HG03039 (cell line): Measurements from ENCODE around the gene EIF2B1.
A peak's percentile ranks its signal among the peaks of the same experiment; 100 is the strongest.

ENCODE experiments used
- ATAC-seq: cut with Tn5 transposase; IDR thresholded peaks from one replicate; pipeline ENCODE4 v1.9.1; 2021; ENCODE audit warnings: mild to moderate bottlenecking, moderate library complexity; ENCODE audit not compliant: unreplicated experiment

The EIF2B1 gene

GRCh38 chr12:123633379-123634141 lies at the start of gene EIF2B1, which contains the start of gene GTF2H3:
EIF2B1 (minus strand) TSS chr12:123633686; CDS start chr12:123633557, 129 bp downstream.
GTF2H3 (plus strand) TSS chr12:123633829; CDS start chr12:123633860, 31 bp downstream.
- peak; percentile 87 for ATAC-seq

DNA sequence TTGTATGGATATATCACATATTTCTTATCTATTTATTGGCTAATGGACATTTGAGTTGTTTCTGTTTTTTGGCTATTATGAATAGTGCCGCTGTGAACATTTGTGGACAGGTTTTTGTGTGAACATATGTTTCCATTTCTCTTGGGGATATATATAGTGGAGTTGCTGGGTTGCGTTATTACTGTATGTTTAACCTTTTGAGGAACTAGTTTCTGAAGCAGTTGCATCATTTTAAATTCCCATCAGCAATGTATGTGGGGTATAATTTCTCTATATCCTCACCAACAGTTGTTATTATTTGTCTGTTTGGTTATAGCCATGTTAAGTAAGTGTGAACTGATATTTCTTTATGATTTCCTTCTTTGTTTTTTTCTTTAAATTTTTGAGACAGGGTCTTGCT lies 48.1 kb upstream of the EIF2B1 start:
- ATAC-seq: no peak

- no peak for ATAC-seq
Measured at GRCh38 chr12:123678981-123679380, 45.5 kb upstream of the EIF2B1 start.

GRCh38 chr12:123676616-123677320 lies 43.3 kb upstream of the EIF2B1 start:
- ATAC-seq: no peak

GRCh38 chr12:123675436-123675835 lies 42.0 kb upstream of the EIF2B1 start:
- no peak for ATAC-seq

- no peak for ATAC-seq
Measured at GRCh38 chr12:123671876-123672275, 38.4 kb upstream of the EIF2B1 start.

DNA sequence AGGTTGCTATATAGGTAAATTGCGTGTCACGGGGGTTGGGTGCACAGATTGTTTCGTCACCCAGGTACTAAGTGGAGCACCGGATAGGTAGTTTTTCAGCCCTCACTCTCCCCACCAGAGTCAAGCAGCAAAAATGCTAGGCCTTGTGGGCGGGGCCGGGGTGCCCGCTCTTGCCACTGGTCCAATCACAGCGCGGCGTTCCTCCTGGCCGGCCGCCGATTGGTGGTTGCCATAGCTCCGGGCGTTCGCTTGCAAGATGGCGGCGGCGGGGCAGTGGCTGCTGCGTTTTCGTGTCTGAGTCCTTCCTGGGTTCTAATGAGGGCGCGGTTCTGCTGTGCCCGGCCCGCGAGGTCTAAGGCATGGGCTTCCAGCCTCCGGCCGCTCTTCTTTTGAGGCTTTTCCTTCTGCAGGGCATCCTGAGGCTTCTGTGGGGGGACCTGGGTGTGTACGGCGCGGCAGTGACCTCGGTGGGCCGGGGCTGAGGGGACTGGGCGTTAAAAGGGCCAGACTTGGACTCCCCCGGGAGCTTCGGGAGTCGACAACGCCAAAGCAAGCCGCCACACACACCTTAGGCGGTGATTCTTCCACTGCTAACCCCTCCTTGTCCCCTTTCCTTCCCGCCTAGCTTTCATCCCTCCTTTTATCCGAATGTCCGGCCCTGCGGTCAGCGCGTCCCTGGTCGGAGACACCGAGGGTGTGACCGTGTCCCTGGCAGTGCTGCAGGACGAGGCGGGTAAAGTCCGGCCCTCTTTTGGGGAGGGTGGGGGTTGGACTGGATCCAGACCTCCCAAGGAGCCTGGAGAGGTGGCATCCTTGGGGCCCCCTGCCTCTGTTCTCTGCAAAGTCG lies 37.6 kb upstream of the EIF2B1 start, which contains the start of gene TCTN2:
Gene TCTN2 (plus strand): TSS at position 232 of the 847 bp plus-strand sequence. CDS start 128 bp downstream, at position 360.
- ATAC-seq: peak; percentile 98

- no peak for ATAC-seq
Measured at GRCh38 chr12:123667771-123668170, 34.3 kb upstream of the EIF2B1 start.

- ATAC-seq: no peak
Measured at GRCh38 chr12:123659996-123660727, 26.7 kb upstream of the EIF2B1 start.

- ATAC-seq: no peak
Measured at GRCh38 chr12:123657211-123657610, 23.7 kb upstream of the EIF2B1 start.

GRCh38 chr12:123656392-123656791 lies 22.9 kb upstream of the EIF2B1 start:
- ATAC-seq: no peak

DNA sequence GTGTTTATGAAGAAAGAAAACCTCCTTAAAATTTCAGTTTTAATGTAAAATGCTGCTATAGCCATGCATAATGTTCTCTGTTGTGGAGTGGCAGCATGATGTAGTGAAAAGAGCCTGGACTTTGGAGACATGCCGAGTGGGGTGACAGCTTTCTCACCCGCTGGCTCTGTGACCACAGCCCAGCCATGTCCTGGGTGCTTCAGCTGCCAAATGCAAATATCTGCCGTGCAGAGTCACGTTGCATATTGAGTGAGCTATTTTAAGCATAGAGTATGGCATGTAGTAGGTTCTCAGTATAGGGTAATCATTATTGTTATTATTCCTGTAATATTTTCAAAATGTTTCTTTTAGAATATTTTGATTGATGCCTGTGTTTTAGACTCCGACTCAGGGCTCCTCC lies 21.9 kb upstream of the EIF2B1 start:
- ATAC-seq: peak; percentile 64

- ATAC-seq: no peak
Measured at GRCh38 chr12:123654129-123654701, 20.7 kb upstream of the EIF2B1 start.

GRCh38 chr12:123648401-123648800 lies 14.9 kb upstream of the EIF2B1 start:
- no peak for ATAC-seq

GRCh38 chr12:123645878-123646277 lies 12.4 kb upstream of the EIF2B1 start:
- no peak for ATAC-seq

DNA sequence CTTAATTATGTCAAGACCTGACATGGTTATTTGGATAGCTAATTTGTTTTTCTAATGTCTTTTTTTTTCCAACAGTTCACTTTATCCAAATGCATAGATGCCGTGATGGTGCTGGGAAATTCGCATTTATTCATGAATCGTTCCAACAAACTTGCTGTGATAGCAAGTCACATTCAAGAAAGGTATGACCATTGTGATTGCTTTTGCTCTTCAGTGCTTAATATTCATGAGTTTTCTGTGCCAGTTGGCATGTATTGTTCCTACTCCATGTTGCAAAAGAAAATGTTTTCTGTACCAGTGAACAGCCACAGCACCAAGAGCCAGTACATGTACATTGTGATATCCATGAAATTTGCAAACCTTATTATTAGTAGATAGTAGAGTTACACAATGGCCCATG lies 11.9 kb upstream of the EIF2B1 start:
- no peak for ATAC-seq

DNA sequence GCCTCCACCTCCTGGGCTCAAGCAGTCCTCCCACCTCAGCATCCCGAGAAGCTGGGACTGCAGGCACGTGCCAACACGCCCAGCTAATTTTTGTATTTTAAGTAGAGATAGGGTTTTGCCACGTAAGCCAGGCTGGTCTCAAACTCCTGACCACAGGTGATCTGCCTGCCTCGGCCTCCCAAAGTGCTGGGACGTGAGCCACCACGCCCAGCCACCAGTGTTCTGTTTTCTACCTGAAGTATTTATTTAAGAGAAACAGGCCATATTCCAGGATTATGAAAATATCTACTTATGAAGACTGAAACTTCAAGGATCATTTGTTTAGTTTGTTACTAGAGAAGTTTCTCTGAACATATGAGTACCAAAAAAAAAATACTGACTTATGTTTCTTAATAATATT lies 10.4 kb upstream of the EIF2B1 start:
- ATAC-seq: no peak

- ATAC-seq: no peak
Measured at GRCh38 chr12:123634142-123634561, 666 bp upstream of the EIF2B1 start.

DNA sequence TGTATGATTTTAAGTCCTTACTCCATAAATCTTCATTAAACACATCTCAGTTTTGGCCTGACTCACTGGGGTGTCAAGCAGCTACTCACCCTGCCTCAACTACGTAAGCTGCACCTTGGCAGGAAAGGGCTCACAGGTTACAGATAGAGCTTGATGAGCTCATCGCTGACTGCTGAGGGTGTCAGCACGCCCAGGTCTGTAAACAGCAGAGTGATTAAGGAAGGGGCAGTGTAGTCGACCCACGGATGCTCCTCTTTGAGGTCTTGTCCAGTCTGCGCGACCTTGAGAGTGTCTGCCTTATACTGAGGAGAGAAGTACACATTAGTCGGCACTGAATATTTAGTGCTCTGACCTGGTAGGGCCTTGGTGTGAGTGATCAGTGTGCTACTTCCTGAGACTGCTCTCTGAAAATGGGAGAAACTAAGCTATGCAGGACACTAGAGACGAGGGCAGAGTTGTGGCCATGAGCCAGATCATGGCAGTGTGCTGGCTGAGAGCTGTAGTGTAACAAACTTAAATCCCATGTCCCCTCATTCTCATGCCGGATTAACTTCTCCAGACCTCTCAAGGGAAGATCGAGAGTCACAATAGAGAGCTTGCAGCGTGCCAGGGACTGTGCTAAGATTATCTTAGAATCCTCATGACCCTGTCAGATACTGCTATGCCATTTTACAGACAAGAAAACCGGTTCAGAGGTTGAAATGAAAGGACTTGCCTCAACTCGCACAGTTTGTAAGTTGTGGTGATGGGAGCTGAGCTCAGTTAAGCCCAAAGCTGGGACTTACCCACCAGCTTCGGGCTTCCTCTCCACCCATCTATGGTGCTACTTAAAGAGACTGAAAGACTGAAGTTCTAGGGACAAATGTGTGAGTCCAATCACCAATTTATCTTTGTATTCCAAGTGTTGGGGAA lies 11.6 kb downstream of the EIF2B1 start:
- no peak for ATAC-seq
